Measurements from ENCODE around the gene ATXN1.
"Not testable (repeated sequence)": the region's sequence is repeated elsewhere in the genome, so short reads cannot be mapped to it uniquely, and the experiment has no call there.

DNA sequence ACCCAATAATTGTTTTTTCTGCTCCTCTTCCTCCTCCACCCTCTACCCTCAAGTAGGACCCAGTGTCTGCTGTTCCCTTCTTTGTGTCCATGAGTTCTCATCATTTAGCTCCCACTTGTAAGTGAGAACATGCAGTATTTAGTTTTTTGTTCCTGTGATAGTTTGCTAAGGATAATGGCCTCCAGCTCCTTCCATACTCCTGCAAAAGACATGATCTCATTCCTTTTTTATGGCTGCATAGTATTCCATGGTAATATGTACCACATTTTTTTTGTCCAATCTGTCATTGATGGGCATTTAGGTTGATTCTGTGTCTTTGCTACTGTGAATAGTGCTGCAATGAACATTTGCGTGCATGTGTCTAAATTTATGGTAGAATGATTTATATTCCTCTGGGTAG, 132.7 kb downstream of the ATXN1 start:
- TF ChIP-seq EZH2 (IDR thresholded peaks at IDR 0.05; ENCODE audit: low read depth, low read length, severe bottlenecking); POLR2A (IDR thresholded peaks at IDR 0.05; ENCODE audit: control extremely low read depth in 1 of 2, low read depth in 2 of 2, low read length in 2 of 2): not testable (repeated sequence)
- TF ChIP-seq, protein P1, sequence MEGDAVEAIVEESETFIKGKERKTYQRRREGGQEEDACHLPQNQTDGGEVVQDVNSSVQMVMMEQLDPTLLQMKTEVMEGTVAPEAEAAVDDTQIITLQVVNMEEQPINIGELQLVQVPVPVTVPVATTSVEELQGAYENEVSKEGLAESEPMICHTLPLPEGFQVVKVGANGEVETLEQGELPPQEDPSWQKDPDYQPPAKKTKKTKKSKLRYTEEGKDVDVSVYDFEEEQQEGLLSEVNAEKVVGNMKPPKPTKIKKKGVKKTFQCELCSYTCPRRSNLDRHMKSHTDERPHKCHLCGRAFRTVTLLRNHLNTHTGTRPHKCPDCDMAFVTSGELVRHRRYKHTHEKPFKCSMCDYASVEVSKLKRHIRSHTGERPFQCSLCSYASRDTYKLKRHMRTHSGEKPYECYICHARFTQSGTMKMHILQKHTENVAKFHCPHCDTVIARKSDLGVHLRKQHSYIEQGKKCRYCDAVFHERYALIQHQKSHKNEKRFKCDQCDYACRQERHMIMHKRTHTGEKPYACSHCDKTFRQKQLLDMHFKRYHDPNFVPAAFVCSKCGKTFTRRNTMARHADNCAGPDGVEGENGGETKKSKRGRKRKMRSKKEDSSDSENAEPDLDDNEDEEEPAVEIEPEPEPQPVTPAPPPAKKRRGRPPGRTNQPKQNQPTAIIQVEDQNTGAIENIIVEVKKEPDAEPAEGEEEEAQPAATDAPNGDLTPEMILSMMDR (IDR thresholded peaks at IDR 0.05; ENCODE audit: control extremely low read depth in 1 of 3, insufficient read depth in 1 of 3, low read depth in 1 of 3, low read length in 3 of 3): not testable (repeated sequence)
